Measurements from ENCODE around the gene HPX. TPM values are rescaled to one million over a fixed set of nuclear protein-coding genes. Genes with fewer than 3 reads are reported as not detected.

Gene HPX, protein sequence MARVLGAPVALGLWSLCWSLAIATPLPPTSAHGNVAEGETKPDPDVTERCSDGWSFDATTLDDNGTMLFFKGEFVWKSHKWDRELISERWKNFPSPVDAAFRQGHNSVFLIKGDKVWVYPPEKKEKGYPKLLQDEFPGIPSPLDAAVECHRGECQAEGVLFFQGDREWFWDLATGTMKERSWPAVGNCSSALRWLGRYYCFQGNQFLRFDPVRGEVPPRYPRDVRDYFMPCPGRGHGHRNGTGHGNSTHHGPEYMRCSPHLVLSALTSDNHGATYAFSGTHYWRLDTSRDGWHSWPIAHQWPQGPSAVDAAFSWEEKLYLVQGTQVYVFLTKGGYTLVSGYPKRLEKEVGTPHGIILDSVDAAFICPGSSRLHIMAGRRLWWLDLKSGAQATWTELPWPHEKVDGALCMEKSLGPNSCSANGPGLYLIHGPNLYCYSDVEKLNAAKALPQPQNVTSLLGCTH
- 0.22 TPM in 1 of 2 replicates, not detected in the other for total RNA-seq

DNA sequence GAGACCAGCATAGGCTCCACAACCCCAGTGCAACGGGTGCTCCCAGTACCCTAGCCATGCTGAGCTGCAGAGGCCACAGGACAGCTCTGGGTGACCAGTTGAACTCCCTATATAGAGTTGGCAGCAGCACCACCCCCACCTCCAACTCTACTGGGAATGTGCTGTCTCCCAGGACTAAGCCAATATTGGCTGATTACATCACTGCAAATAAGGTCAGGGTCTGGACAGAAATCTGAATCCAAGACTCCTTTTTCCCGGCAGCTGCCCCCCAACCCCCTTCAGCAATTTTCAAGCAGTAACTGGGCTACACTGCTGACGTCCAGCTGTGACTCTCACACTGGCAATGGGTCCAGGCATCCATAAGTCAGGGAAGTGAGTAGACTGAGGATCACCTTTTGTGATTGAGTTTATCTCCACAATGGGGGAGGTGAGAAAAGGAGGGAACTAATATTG, at the start of gene HPX:
Gene HPX (minus strand): TSS at position 82 of the 453 bp plus-strand sequence. CDS start 24 bp downstream, at position 58.
- no peak for DNase-seq (ENCODE audit: low read depth in 2 of 2)

GRCh38 chr11:6489306-6489705, 48.5 kb upstream of the HPX start:
- no peak for DNase-seq (ENCODE audit: low read depth in 2 of 2)

- DNase-seq (ENCODE audit: low read depth in 2 of 2), result no peak
Measured at GRCh38 chr11:6488821-6489220, 48.0 kb upstream of the HPX start.

GRCh38 chr11:6488342-6488741, 47.6 kb upstream of the HPX start:
- DNase-seq (ENCODE audit: low read depth in 2 of 2), result no peak

DNA sequence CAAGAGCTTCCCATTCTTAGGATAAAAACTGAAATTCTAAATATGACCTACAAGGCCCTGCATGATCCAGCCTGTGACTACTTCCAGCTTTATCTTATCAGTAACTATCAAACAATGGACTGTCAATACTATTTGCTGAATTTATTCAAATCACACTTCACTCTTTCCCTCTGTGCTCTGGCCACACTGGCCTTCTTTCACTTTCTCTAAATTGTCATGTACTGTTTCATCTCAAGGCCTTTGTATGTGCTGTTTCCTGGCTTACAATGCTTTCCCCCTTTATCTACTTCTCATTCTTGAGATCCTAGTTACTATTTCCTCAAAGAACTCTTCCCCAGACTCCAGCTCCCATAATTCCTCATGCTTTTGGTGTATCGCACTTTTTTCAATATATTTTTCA, 46.2 kb upstream of the HPX start:
- DNase-seq (ENCODE audit: low read depth in 2 of 2), result no peak

- no peak for DNase-seq (ENCODE audit: low read depth in 2 of 2)
Measured at GRCh38 chr11:6486256-6486655, 45.5 kb upstream of the HPX start.

GRCh38 chr11:6485661-6486060, 44.9 kb upstream of the HPX start:
- no peak for DNase-seq (ENCODE audit: low read depth in 2 of 2)

- DNase-seq (ENCODE audit: low read depth in 2 of 2), result no peak
Measured at GRCh38 chr11:6483015-6483414, 42.2 kb upstream of the HPX start.

DNA sequence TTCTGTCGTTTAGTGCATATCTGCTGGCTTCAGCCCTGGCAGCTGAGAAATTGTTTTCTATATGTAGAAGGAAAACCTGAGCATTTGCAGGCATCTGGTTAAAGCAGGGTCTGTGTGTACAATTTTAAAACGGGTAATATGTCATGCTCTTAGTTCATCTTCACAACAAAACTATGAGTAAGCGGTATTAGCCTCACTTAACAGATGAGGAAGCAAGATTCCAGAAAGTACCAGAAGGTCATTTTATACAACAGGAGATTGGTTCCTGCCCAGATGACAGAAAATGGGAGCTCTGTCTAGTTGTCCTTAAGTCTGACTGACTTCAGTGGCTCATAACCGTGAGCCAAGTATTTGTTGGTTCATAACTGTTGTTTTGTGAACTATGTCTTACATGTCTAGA, 41.7 kb upstream of the HPX start:
- DNase-seq (ENCODE audit: low read depth in 2 of 2), result no peak

DNA sequence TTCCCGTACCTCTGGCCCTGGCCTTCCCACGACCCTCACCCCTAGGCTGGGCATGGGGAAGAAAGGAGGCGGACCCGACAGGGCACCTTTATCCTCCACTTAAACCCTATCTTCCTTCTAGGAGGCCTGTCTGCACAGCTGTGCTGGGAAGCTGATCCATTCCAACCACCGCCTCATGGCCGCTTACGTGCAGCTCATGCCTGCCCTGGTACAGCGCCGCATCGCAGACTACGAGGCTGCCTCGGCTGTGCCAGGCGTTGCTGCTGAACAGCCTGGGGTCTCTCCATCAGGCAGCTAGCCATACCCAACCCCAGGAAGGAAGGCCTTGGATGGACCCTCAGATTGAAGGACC, 41.1 kb upstream of the HPX start:
- DNase-seq (ENCODE audit: low read depth in 2 of 2), result peak; percentile 33 to 39

- peak; percentile 99 for DNase-seq (ENCODE audit: low read depth in 2 of 2)
Measured at GRCh38 chr11:6481012-6481923, 40.5 kb upstream of the HPX start, which contains the start of the genes ARFIP2 and TIMM10B. Gene ARFIP2 (minus strand): TSS chr11:6481331. CDS start chr11:6480421, 910 bp downstream. Gene TIMM10B (plus strand): TSS chr11:6481501. CDS start chr11:6481517, 16 bp downstream.

GRCh38 chr11:6480299-6480914, 39.6 kb upstream of the HPX start:
- DNase-seq (ENCODE audit: low read depth in 2 of 2), result no peak

DNA sequence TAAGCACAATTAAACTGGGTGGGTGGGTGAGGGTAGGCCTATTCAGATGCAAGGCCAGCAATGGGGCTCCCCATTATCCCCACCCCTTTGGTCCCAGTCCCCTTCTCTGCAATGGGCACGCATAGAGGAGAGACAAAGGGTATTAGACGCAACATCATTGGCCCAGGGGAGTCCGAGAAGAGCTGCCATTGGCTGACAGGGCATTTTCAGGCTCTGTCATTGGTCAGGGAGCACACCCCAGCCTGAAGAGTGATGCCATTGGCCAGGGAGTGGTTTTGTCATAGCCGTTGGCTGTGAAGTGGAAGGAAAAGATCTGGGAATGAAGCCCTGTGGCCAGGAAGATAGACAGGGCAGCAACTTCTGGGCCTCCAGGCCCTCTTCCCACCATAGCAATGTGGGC, 35.8 kb upstream of the HPX start:
- no peak for DNase-seq (ENCODE audit: low read depth in 2 of 2)

- peak in 1 of 2 donors; percentile 25 for DNase-seq (ENCODE audit: low read depth in 2 of 2)
Measured at GRCh38 chr11:6475936-6476335, 35.1 kb upstream of the HPX start.

- no peak for DNase-seq (ENCODE audit: low read depth in 2 of 2)
Measured at GRCh38 chr11:6474806-6475500, 34.2 kb upstream of the HPX start.

DNA sequence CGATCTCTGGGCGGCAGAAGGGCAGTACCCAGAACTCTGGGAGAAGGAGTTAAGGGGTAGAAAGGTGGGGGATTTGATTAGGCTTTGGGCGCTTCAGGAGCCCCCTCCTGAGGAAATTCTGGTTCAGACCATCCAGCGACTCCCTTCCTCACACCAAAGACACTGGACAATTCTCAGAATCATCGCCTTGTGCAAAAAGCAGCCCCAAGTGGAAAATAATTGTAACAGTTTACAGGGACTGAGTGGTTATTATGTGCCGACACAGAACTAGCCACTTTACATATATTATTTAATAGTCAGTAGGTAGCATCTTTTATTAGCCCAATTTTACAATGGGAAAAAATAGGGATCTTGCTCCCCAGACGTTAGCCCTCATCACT, 33.6 kb upstream of the HPX start:
- no peak for DNase-seq (ENCODE audit: low read depth in 2 of 2)

DNA sequence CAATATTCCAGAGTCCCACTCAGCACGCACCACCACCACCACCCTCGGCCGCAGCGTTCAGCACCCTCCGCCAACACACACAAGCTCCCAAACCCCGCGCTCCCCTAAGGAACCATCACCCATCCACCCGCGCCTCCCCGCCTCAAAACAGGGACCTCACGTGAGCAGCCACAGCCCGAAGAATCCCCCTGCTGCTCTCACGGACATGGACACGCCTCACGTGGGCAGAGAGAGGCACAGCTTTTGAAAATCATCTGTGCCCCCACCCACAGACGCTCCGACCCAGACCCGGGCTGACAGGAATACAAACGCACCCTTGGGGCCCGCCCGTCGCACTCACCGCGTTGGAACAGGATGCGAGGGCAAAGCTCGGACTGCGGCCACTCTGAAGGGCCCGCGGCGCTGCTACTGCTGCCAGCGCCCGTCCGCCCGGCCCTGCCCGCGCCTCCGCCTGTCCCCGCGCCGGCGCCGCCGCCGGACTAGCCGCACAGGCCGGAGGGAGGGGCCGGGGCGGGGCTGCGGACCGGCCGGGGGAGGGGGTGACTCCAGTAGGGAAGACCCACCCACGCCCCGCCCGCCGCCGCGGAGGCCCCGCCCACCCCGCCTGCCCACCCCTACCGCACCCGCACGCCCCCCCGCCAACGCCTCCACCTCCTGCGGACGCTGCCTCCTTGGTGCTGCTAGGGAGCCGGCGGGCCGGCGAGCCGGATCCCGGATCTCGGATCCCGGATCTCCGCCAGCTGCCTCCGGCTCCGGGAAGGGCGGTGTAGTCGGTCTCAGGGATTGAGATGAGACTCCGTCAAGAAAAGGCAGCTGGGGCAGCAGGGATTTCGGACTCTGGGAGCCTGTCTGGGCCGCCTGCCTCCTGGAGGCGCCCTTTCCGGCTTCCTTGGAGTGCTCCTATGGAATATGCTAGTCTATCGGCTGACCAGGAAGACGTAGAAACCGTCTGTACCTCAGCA, 32.9 kb upstream of the HPX start, which contains the start of gene TRIM3:
Gene TRIM3 (minus strand): TSS at position 491 of the 962 bp plus-strand sequence. CDS start 8,246 bp downstream, outside the sequence.
- peak; percentile 89 to 91 for DNase-seq (ENCODE audit: low read depth in 2 of 2)

GRCh38 chr11:6472934-6473333, 32.1 kb upstream of the HPX start:
- DNase-seq (ENCODE audit: low read depth in 2 of 2), result no peak

DNA sequence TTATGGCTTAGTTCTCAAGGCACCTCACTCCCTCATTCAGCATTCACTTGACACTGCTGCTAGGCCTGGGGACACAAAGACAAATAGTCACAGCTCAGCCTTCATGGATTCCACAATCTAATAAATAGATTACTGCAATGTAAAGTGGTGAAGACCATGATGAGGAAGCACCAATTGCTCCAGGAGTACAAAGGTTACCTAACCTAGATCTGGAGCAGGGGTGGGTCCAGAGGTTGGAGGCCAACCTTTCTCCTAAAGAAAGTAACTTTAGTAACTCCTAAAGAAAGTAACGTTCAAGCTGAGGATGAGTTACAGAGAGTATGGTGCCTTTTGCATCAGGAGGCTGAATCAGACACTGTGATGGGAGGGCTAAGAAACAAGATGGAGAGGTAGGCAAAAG, 28.8 kb upstream of the HPX start:
- DNase-seq (ENCODE audit: low read depth in 2 of 2), result no peak

Measured in lung microvascular endothelial cell (primary cell).